Fibroblast of pulmonary artery (primary cell): ENCODE data around the gene KATNB1.

Experiments
- DNase-seq: peaks from one replicate; pipeline ENCODE4 v3.0.0-alpha.2; 2010; ENCODE audit warnings: low read depth
- H3K4me3 ChIP-seq: replicated peaks from 2 replicates; pipeline ENCODE4 v1.5.1; 2011; ENCODE audit warnings: low read depth, mild to moderate bottlenecking, control low read depth, low read length, moderate library complexity
- TF ChIP-seq, protein P1 (sequence below): IDR thresholded peaks from 2 replicates; pipeline ENCODE4 v1.5.1; 2011; ENCODE audit warnings: mild to moderate bottlenecking, control low read depth, low read length, inconsistent platforms; ENCODE audit errors: missing control alignments

Gene KATNB1

DNA sequence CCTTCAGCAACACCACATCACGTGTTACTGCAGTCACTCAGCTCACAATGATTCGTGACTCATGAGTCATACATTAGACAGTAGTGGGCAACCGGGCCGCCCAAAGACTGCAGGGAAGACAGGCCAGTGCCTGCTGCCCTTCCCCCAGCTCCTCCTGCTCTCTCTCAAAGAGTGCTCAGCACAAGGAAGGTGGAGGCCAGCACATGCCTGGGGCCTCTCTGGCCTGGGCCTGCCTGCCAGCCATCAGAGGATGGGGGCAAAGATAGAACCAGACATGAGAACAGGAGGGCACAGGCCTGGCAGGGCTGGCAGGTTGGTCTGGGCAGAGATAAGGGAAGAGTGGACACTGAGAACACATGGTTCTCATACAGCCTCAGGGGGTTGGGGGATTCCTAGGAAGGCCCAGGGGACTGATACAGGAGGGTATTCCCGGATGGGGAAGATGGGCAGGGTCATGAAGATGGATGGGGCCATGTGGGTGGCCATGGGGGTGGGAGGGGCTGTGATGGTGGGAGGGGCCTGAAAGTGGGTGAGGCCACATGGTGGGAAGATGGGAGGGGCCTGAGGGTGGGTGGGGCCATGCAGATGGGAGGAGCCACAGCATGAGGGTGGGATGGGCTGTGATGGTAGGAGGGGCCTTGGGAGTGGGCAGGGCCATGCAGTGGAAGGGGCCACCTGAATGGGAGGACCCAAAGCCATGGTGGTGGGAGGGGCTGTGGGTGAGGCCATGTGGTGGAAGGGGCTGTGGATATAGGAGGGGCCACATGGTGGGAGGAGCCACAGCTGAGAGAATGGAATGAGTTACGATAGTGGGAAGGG is 29.0 kb downstream of the KATNB1 start:
- H3K4me3 ChIP-seq: no peak overlapping the region
- TF ChIP-seq, protein P1, sequence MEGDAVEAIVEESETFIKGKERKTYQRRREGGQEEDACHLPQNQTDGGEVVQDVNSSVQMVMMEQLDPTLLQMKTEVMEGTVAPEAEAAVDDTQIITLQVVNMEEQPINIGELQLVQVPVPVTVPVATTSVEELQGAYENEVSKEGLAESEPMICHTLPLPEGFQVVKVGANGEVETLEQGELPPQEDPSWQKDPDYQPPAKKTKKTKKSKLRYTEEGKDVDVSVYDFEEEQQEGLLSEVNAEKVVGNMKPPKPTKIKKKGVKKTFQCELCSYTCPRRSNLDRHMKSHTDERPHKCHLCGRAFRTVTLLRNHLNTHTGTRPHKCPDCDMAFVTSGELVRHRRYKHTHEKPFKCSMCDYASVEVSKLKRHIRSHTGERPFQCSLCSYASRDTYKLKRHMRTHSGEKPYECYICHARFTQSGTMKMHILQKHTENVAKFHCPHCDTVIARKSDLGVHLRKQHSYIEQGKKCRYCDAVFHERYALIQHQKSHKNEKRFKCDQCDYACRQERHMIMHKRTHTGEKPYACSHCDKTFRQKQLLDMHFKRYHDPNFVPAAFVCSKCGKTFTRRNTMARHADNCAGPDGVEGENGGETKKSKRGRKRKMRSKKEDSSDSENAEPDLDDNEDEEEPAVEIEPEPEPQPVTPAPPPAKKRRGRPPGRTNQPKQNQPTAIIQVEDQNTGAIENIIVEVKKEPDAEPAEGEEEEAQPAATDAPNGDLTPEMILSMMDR: no peak
- DNase-seq: peak; percentile 77

- no peak overlapping the region for H3K4me3 ChIP-seq
- DNase-seq: no peak
- TF ChIP-seq, protein P1: no peak
Observed at GRCh38 chr16:57765160-57765728, 29.7 kb downstream of the KATNB1 start.

DNA sequence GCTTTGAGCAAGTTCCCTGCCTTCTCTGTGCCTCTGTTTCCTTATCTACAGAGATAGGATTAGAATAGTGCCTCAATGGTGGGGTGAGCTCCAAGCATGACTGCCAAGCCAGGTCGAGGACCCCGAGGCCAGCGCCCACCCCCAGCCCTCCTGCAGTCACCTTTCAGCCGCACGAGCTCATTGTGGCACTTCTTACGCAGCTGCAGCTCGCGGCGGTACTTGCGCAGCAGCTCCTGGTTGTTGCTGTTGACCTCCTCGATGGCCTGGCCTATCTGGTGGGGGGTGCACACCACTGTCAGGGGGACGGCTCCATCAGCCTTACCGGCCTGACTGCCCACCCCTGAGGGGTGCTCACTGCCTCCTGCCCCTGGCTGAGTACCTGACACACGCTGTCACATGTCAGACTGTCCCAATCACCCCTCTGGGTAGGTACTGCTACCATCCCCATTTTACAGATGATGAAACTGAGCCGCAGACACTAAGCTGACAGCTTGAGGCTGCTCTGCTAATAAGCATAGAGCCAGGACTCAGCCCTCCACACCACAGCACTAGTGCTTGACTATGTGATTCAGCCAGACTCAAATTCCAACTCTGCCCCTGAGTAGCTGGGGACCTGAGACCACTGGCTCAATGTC is 31.3 kb downstream of the KATNB1 start:
- no peak for DNase-seq
- TF ChIP-seq, protein P1: no peak

GRCh38 chr16:57769541-57770145 is 34.1 kb downstream of the KATNB1 start:
- TF ChIP-seq, protein P1: no peak
- no peak overlapping the region for H3K4me3 ChIP-seq
- DNase-seq: no peak

More for the DNA sequence above, 31.3 kb downstream of the KATNB1 start:
- H3K4me3 ChIP-seq: no peak overlapping the region

DNA sequence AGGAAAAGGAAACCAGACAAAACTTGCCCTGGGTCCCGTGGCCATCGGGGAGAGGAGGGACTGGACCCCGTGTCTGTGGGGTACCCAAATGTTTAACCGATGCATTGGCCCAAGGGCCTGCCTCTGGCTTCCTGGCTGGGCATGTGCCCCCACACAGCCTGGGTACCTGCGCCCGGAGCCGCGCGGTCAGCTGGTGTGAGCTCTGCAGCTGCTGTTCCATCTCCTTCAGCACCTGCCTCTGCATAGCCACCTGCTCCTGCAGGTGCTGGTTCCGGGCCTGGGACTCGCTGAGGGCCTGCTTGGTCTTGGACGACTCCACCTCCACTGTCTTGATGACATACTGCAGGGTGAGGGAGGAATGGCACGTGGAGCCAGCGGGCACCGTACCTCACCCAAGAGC is 34.8 kb downstream of the KATNB1 start:
- no peak overlapping the region for H3K4me3 ChIP-seq
- TF ChIP-seq, protein P1: no peak
- no peak for DNase-seq

- no peak for DNase-seq
- TF ChIP-seq, protein P1: no peak
- H3K4me3 ChIP-seq: no peak overlapping the region
Observed at GRCh38 chr16:57771141-57771785, 35.7 kb downstream of the KATNB1 start.
